Motor neuron (in vitro differentiated cells): ENCODE measurements around the gene CEPT1. TPM values are rescaled to one million over a fixed set of nuclear protein-coding genes. Genes with fewer than 3 reads are reported as not detected.
A peak's percentile ranks its signal among the peaks of the same experiment; 100 is the strongest.
"Not testable (repeated sequence)": the region's sequence is repeated elsewhere in the genome, so short reads cannot be mapped to it uniquely, and the experiment has no call there.

ENCODE experiments used
- ATAC-seq, 8 experiments: fragments of 200-7000 bp; cut with Tn5 transposase; replicated peaks in 6 of 8; 2 replicates each; pipeline ENCODE4 v1.8.0; 2021; ENCODE audit warnings: mild to moderate bottlenecking in 8 of 8, moderate library complexity in 8 of 8
- H3K27ac ChIP-seq, 2 donors: fragments of 250-450 bp; sonication (Bioruptor Pico); 2 replicates each; pipeline ENCODE4 v1.9.0; 2021; ENCODE audit warnings: antibody characterized with exemption in 2 of 2, mild to moderate bottlenecking in 2 of 2, moderate library complexity in 1 of 2
- H3K4me1 ChIP-seq, 2 donors: fragments of 250-450 bp; sonication (Bioruptor Pico); replicated peaks in 1 of 2; 2 replicates each; pipeline ENCODE4 v1.6.1; 2021; ENCODE audit warnings: antibody characterized with exemption in 2 of 2, mild to moderate bottlenecking in 2 of 2, moderate library complexity in 1 of 2
- H3K4me3 ChIP-seq, 5 donors: fragments of 250-450 bp; sonication (Bioruptor Pico); 2 replicates each; pipeline ENCODE4 v1.9.0; 2021; ENCODE audit warnings: antibody characterized with exemption in 5 of 5, mild to moderate bottlenecking in 5 of 5, moderate library complexity in 4 of 5
- WGBS, 10 experiments: fragments of 450-650 bp; shearing (Covaris generic); methylation state at CpG; one replicate each; pipeline ENCODE4 v1.0.0; 2022; 5-methylcytosine and 5-hydroxymethylcytosine counted together
- in situ Hi-C, 9 experiments: fragments of 400-800 bp; cut with MboI; loops; one replicate each; pipeline ENCODE4 v1.15.0; 2021; ENCODE audit warnings: low sequenced_read_pairs in 9 of 9, low pct_unique_long_range_greater_than_20kb in 2 of 9; ENCODE audit not compliant: unreplicated experiment in 9 of 9
- total RNA-seq, 8 experiments: library from RNA; unstranded; fragments of 300-600 nt; gene quantifications; 2 replicates each; pipeline versions ENCODE4 v1.2.3 to v1.2.4, GENCODE V29; 2022

Gene CEPT1
- total RNA-seq, 8 experiments from 2014 or later: 18.7 to 48.5 (median 28.6) TPM

DNA sequence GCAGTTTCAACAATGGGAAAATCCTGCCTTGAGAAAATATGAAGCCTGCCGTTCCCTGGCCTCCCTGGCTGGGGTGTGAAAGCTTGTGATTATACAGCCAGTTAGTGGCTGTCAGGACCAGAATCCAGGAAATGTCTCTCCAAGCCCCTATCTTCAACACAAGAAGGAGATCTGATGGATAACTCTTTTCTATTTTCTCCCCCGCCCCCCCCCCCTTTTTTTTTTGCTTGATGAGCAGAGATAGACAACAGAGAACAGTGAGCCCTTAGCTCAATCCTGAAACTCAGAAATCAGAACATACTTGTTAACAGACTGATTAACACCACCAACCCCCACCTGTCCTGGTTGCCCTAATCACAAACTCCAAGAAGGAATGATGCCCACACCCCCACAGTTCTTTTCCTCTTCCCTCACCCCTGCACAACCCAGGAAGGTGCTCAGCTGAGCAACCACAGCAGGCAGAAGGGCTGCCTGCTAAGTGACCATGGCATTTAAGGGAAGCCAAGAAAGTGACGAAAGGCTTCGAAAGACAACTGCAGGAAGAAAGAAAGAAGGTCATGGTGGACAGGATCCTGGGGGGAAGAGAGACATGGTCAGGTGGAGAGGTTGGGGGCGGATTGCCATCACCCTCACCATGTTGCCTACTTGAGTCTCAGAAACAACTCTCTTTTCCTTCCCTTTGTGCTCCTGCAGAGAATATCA, 72.8 kb downstream of the CEPT1 start:
- Histone ChIP-seq H3K4me1 (no peaks in the 10 kb centered on the region), H3K27ac (no peak overlapping the region), H3K4me3 (no peak overlapping the region)
- ATAC-seq: peak in 1 of 8 experiments; percentile 21
- 40 to 94% (median 79%) methylated on average over 1 to 5 of the region's 5 CpGs; no CpG with 5 or more reads in 3 of the 10 experiments for WGBS, 10 experiments
- in situ Hi-C loops: loop anchor here in 4 of 9 experiments (25.0 kb wide), 3 partner anchors 200 to 575 kb away; partner anchors contain the start of gene DDX20 (in 2 of the 4)

GRCh38 chr1:111213412-111213811, 73.4 kb downstream of the CEPT1 start:
- no peak for ATAC-seq
- Histone ChIP-seq H3K27ac (no peak overlapping the region), H3K4me1 (no peaks in the 10 kb centered on the region), H3K4me3 (no peak overlapping the region)
- WGBS, 10 experiments: 60 to 100% (median 88%) methylated on average over 1 to 6 of the region's 6 CpGs
- in situ Hi-C loops: loop anchor here in 4 of 9 experiments (25.0 kb wide), 3 partner anchors 199 to 574 kb away; partner anchors contain the start of gene DDX20 (in 2 of the 4)

- 25 to 100% (median 66%) methylated on average over 2 to 6 of the region's 6 CpGs for WGBS, 10 experiments
- no peak overlapping the region for H3K4me3 ChIP-seq
- peak in 2 of 8 experiments; percentile 34 to 40 for ATAC-seq
- in situ Hi-C loops: loop anchor here in 4 of 9 experiments (25.0 kb wide), 3 partner anchors 198 to 573 kb away; partner anchors contain the start of gene DDX20 (in 2 of the 4)
- peaks cover 0 to 2% of the 10 kb centered on the region in 2 donors for H3K4me1 ChIP-seq
- no peak overlapping the region for H3K27ac ChIP-seq
Observed at GRCh38 chr1:111214074-111214801, 74.2 kb downstream of the CEPT1 start.

- no peak overlapping the region for H3K27ac ChIP-seq
- 78 to 100% (median 95%) methylated on average over 1 to 7 of the region's 7 CpGs; no CpG with 5 or more reads in 1 of the 10 experiments for WGBS, 10 experiments
- H3K4me1 ChIP-seq: peaks cover 0 to 7% of the 10 kb centered on the region in 2 donors
- H3K4me3 ChIP-seq: no peak overlapping the region
- no peak for ATAC-seq
- in situ Hi-C loops: loop anchor here in 4 of 9 experiments (25.0 kb wide), 3 partner anchors 197 to 572 kb away; partner anchors contain the start of gene DDX20 (in 2 of the 4)
Observed at GRCh38 chr1:111214884-111215283, 74.9 kb downstream of the CEPT1 start.

GRCh38 chr1:111215285-111215684, 75.3 kb downstream of the CEPT1 start:
- in situ Hi-C loops: loop anchor here in 4 of 9 experiments (25.0 kb wide), 3 partner anchors 197 to 572 kb away; partner anchors contain the start of gene DDX20 (in 2 of the 4)
- not testable (repeated sequence) for H3K27ac ChIP-seq, ATAC-seq, H3K4me1 ChIP-seq, H3K4me3 ChIP-seq
- WGBS, 10 experiments: 17 to 100% (median 94%) methylated on average over 1 to 2 of the region's 2 CpGs; no CpG with 5 or more reads in 2 of the 10 experiments

GRCh38 chr1:111216751-111217150, 76.7 kb downstream of the CEPT1 start:
- Histone ChIP-seq H3K4me3 (no peak overlapping the region), H3K27ac (no peak overlapping the region), H3K4me1 (peaks cover 0 to 7% of the 10 kb centered on the region in 2 donors)
- in situ Hi-C loops: loop anchor here in 4 of 9 experiments (25.0 kb wide), 3 partner anchors 196 to 571 kb away; partner anchors contain the start of gene DDX20 (in 2 of the 4)
- ATAC-seq: no peak
- 43 to 96% (median 76%) methylated on average over 2 to 5 of the region's 5 CpGs; no CpG with 5 or more reads in 1 of the 10 experiments for WGBS, 10 experiments

DNA sequence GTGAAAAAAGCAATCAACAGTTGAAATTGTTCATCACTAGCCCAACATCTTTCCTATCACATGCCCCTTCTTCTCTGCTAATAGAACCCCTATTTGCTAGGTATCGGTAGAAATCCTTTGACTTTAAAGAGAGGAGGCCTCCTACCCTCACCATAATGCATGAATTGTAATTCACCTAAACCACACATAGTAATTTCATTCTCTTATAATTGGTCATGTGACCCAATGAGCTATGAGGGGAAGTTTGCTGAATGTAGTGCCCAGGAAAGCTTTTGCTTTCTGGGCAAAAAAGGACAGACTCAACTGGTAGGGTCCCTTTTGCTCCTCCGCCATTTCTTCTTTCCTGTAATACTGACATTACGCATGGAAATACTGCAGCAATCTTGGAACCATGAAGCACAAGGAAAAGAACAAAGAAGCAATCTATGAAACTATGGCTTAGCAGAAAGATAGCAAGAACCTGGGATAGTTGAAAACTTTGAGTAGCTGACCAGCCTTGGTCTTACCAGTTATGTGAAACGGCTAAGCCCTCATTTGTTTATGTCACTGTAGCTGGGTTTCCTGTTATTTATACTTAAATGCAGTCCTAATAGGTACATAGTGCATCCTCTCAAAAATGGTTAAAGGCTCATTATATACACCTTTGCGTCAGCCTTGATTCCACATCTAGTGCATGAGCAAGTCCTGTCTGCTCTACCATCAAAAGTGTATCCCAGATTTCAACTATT, 77.3 kb downstream of the CEPT1 start:
- 62 to 100% (median 77%) methylated on average over 1 to 5 of the region's 5 CpGs; no CpG with 5 or more reads in 1 of the 10 experiments for WGBS, 10 experiments
- in situ Hi-C loops: loop anchor here in 4 of 9 experiments (25.0 kb wide), 3 partner anchors 195 to 570 kb away; partner anchors contain the start of gene DDX20 (in 2 of the 4)
- Histone ChIP-seq H3K27ac (no peak overlapping the region), H3K4me1 (peaks cover 0 to 7% of the 10 kb centered on the region in 2 donors), H3K4me3 (no peak overlapping the region)
- ATAC-seq: no peak

DNA sequence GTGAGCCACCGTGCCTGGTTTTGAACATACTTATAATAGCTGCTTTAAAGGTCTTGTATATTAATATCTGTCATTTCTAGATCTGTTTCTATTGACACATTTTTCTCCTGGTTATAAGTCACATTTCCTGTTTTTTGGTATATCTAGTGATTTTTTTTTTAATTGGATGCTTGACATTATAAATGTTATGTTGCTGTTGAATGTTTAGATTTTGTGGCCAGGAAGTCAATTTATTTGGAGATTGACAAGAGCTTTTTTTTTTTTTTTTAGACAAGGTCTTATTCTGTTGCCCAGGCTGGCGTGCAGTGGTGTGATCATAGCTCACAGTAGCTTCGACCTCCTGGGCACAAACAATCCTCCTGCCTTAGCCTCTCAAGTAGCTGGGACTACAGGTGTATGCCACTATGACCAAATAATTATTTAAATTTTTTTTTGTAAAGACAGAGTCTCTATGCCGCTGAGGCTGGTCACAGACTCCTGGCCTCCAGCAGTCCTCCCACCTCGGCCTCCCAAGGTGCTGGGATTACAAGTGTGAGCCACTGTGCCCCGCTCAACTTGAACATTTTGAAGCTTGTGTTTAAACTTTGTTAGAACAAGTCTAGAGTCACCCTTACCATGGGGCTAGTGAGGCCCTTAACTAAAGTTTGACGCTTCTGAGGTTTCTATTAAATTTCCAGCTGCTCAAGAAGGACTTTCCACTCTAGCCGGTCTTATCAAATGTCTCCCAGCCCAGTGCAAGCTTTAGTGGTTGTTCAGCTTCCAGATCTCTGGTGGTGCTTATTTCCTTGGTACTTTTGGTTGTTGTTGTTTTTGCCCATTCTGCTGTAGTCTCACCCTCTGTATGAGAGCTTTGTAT, 78.9 kb downstream of the CEPT1 start:
- no peak overlapping the region for H3K27ac ChIP-seq
- 76 to 100% (median 91%) methylated on average over 2 to 8 of the region's 8 CpGs for WGBS, 10 experiments
- ATAC-seq: no peak
- H3K4me1 ChIP-seq: peaks cover 0 to 7% of the 10 kb centered on the region in 2 donors
- no peak overlapping the region for H3K4me3 ChIP-seq
- in situ Hi-C loops: loop anchor here in 4 of 9 experiments (25.0 kb wide), 3 partner anchors 193 to 568 kb away; partner anchors contain the start of gene DDX20 (in 2 of the 4)

DNA sequence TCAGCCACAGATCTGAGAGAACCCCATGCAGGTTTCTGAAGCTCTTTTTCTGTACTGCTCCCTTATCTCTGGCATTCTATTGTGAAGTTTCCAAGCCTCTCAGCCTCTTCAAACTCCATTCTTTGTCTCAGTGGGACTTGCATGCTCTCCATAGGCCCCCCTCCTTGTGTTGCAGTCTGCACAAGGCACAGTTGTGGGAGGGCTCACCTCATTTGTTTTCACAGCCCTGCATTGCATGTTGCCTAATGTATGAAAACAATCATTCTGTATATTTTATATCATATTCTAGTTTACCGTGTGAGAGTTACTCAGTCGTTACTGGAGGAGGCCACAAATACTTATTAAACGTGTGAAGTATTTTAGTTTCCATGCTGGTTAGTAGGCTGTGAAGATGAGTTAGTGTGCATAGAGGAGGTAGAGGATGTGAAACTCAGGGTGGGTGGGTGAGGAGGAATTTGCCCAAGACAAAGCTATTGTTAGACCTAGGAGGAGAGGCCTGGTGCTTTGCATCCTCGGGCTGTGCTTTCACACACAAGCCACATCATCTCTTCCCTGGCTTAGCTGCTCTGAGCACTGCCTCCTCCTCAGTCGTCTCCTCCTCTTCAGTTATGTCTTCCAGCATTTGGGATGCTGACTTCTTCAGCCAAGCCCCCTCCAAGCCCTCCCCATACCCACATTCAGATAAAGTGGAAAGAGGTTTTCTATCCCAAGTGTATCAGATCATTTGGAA, 79.7 kb downstream of the CEPT1 start:
- Histone ChIP-seq H3K27ac (no peak overlapping the region), H3K4me3 (no peak overlapping the region), H3K4me1 (peaks cover 0 to 7% of the 10 kb centered on the region in 2 donors)
- in situ Hi-C loops: loop anchor here in 5 of 9 experiments (10.0 to 25.0 kb wide), 5 partner anchors 105 to 568 kb away; partner anchors contain the start of gene DDX20 (in 2 of the 5)
- peak in 2 of 8 experiments; percentile 25 to 43 for ATAC-seq
- 0 to 100% (median 68%) methylated on average over 1 to 5 of the region's 5 CpGs; no CpG with 5 or more reads in 2 of the 10 experiments for WGBS, 10 experiments

DNA sequence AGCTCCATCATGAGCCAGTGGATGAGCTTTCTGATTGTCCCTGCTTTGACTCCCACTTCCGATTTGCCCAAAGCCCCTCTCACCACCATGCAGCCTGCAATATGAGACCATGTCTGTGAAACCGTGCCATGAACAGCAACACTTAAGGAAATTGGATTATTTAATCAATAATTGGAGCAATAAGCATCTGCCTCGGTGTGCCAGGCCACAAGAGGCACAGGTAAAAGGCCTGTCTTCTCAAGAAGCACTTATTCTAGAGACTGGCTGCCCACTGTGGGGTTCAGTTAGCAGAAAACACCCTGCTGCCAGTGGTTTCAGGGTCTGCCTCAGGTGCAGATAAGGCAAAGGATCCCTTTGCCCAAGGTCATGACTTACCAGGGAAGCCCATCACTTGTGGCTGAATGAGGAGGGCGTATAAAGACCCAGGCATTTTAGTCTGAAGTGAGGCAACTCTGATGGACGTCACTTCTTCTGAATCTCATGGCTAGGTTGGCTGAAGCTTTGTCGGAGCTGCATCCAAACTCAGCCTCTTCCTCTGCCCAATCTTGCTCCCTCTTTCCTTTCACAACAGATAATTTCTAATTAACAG, 80.4 kb downstream of the CEPT1 start:
- Histone ChIP-seq H3K4me1 (peaks cover 0 to 7% of the 10 kb centered on the region in 2 donors), H3K27ac (no peak overlapping the region), H3K4me3 (no peak overlapping the region)
- no peak for ATAC-seq
- in situ Hi-C loops: loop anchor here in 5 of 9 experiments (10.0 to 25.0 kb wide), 5 partner anchors 104 to 567 kb away; partner anchors contain the start of gene DDX20 (in 2 of the 5)
- 51 to 100% (median 92%) methylated on average over 1 to 6 of the region's 6 CpGs; no CpG with 5 or more reads in 4 of the 10 experiments for WGBS, 10 experiments
